Uterus (tissue), 4 donors: ENCODE data around the gene ITGAL. TPM values are rescaled to one million over a fixed set of nuclear protein-coding genes. Genes with fewer than 3 reads are reported as not detected.
"Not testable (repeated sequence)": the region's sequence is repeated elsewhere in the genome, so short reads cannot be mapped to it uniquely, and the experiment has no call there.

ENCODE experiments used
- DNase-seq, 2 donors: peaks; one replicate each; pipeline ENCODE4 v3.0.0-alpha.2; 2019 to 2020
- H3K27ac ChIP-seq, 2 donors: fragments of 200-600 bp; sonication (generic); 1 replicate in 1 of 2; 2 replicates in 1 of 2; pipeline ENCODE4 v1.5.1; 2016 to 2018
- H3K27me3 ChIP-seq, 2 donors: fragments of 200-600 bp; sonication (generic); one replicate each; pipeline ENCODE4 v1.5.1; 2018 to 2019; ENCODE audit warnings: control low read depth in 1 of 2
- H3K36me3 ChIP-seq, 2 donors: fragments of 200-600 bp; sonication (generic); one replicate each; pipeline ENCODE4 v1.5.1; 2019; ENCODE audit warnings: control low read depth in 1 of 2
- H3K4me1 ChIP-seq, 2 donors: fragments of 200-600 bp; sonication (generic); one replicate each; pipeline ENCODE4 v1.5.1; 2018 to 2019; ENCODE audit warnings: control low read depth in 1 of 2
- H3K4me3 ChIP-seq, 2 donors: fragments of 200-600 bp; sonication (generic); 1 replicate in 1 of 2; 2 replicates in 1 of 2; pipeline ENCODE4 v1.5.1; 2018 to 2019; ENCODE audit warnings: mild to moderate bottlenecking in 1 of 2
- H3K9me3 ChIP-seq, 2 donors: fragments of 200-600 bp; sonication (generic); one replicate each; pipeline ENCODE4 v1.5.1; 2019; ENCODE audit warnings: control low read depth in 1 of 2
- CTCF ChIP-seq, 4 experiments: fragments of 200-600 bp in 2 of 4; fragments of 450-650 bp in 2 of 4; sonication (generic) in 2 of 4; IDR thresholded peaks; one replicate each; pipeline ENCODE4 v1.5.1; 2016 to 2019; ENCODE audit warnings: antibody characterized with exemption in 4 of 4, mild to moderate bottlenecking in 2 of 4, moderate library complexity in 1 of 4
- POLR2A ChIP-seq, 2 donors: fragments of 450-650 bp; IDR thresholded peaks; one replicate each; pipeline ENCODE4 v1.6.1; 2016; ENCODE audit warnings: antibody characterized with exemption in 2 of 2, mild to moderate bottlenecking in 1 of 2, moderate library complexity in 1 of 2
- intact Hi-C: fragments of 100-400 bp; cut with DNase I; formaldehyde crosslinking; loops from one replicate; pipeline ENCODE4 v1.15.1; 2023; ENCODE audit warnings: low total_unique reads
- total RNA-seq, 4 donors: library from RNA; depleted of rRNA in 3 of 4; stranded (reverse); fragments of >200 nt in 3 of 4; gene quantifications; one replicate each; pipeline versions ENCODE4 v1.1.0 to v1.2.4, GENCODE V29; 2014 to 2023
- donor health status: DM: yes; HTN: yes; CAD: no.

ITGAL gene
- total RNA-seq, 4 donors from 2014 or later, result 3.6 to 5.6 (median 4.7) TPM; not detected in 1

- no peaks in the 10 kb centered on the region for H3K36me3 ChIP-seq
- intact Hi-C loops, result no loop called here
- no peaks in the 10 kb centered on the region for H3K4me1 ChIP-seq
- H3K27ac ChIP-seq, result no peak overlapping the region
- no peaks in the 10 kb centered on the region for H3K27me3 ChIP-seq
- H3K9me3 ChIP-seq, result no peaks in the 10 kb centered on the region
- no peak overlapping the region for H3K4me3 ChIP-seq
- no peak for DNase-seq
- TF ChIP-seq POLR2A (IDR thresholded peaks at IDR 0.05) (no peak), CTCF (IDR thresholded peaks at IDR 0.05) (no peak)
Observed at GRCh38 chr16:30447512-30448226, 24.9 kb upstream of the ITGAL start.

DNA sequence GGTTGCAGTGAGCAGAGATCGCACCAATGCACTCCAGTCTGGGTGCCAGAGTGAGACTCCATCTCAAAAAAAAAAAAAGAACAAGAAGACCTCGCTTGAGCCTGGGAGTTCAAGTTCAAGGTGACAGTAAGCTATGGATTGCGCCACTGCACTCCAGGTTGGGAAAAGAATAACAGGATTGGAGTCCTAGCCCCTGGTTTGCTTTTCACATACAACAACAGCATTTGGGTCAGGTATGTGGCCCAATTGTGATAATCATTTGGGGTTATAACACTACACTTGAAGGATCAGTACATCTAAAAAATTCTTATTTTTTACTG is 23.5 kb upstream of the ITGAL start:
- H3K9me3 ChIP-seq, result no peaks in the 10 kb centered on the region
- H3K27me3 ChIP-seq, result no peaks in the 10 kb centered on the region
- DNase-seq, result no peak
- H3K27ac ChIP-seq, result no peak overlapping the region
- intact Hi-C loops, result no loop called here
- H3K4me3 ChIP-seq, result no peak overlapping the region
- H3K4me1 ChIP-seq, result no peaks in the 10 kb centered on the region
- no peak for TF ChIP-seq POLR2A (IDR thresholded peaks at IDR 0.05)
- no peak for TF ChIP-seq CTCF (IDR thresholded peaks at IDR 0.05)
- no peaks in the 10 kb centered on the region for H3K36me3 ChIP-seq

DNA sequence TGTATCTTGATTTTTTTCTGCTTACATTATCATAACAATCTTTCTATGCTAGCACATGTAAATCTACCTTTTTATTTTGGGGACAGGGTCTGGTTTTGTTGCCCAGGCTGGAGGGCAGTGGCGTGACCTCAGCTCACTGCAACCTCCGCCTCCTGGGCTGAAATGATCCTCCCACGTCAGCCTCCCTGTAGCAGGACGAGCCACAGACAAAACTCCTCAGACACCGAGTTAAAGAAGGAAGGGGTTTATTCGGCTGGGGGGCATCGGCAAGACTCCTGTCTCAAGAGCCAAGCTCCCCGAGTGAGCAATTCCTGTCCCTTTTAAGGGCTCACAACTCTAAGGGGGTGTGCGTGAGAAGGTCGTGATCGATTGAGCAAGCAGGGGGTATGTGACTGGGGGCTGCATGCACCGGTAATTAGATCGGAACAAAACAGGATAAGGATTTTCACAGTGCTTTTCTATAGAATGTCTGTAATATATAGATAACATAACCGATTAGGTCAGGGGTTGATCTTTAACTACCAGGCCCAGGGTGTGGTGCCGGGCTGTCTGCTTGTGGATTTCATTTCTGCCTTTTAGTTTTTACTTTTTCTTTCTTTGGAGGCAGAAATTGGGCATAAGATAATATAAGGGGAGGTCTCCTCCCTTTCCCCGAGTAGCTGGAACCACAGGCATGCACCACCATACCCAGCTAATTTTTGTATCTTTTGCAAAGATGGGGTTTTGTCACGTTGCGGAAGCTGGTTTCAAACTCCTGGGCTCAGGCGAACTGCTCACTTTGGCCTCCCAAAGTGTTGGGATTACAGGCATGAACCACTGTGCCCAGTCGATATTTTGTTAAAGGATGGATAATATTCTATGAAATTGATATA is 19.6 kb upstream of the ITGAL start:
- H3K27me3 ChIP-seq, H3K36me3 ChIP-seq, DNase-seq, intact Hi-C loops, H3K4me1 ChIP-seq, H3K9me3 ChIP-seq, H3K27ac ChIP-seq, H3K4me3 ChIP-seq: not testable (repeated sequence)

DNA sequence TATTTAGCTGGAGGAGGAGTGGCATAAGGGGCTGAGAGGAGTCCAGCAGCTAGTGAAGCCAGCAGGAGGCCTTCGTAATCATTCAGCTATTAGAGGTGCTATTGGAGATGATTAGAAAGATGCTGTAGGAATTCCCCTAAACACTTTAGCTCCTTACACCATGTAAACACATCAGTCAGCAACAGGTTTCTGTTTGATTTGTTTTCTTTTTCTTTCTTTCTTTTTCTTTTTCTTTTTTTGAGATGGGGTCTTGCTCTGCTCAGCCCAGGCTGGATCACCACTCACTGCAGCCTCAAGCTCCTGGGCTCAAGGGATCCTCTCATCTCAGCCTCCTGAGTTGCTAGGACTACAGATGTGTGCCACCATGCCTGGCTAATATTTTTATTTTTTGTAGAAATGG is 16.2 kb upstream of the ITGAL start:
- H3K27ac ChIP-seq, result no peak overlapping the region
- H3K9me3 ChIP-seq, result no peaks in the 10 kb centered on the region
- intact Hi-C loops, result no loop called here
- H3K27me3 ChIP-seq, result no peaks in the 10 kb centered on the region
- no peaks in the 10 kb centered on the region for H3K4me1 ChIP-seq
- no peaks in the 10 kb centered on the region for H3K36me3 ChIP-seq
- no peak overlapping the region for H3K4me3 ChIP-seq
- no peak for TF ChIP-seq POLR2A (IDR thresholded peaks at IDR 0.05)
- no peak for DNase-seq

- Histone ChIP-seq H3K27me3 (no peaks in the 10 kb centered on the region), H3K27ac (no peak overlapping the region), H3K9me3 (no peaks in the 10 kb centered on the region), H3K4me3 (no peak overlapping the region), H3K4me1 (no peaks in the 10 kb centered on the region), H3K36me3 (no peaks in the 10 kb centered on the region)
- no peak for DNase-seq
- intact Hi-C loops, result no loop called here
- TF ChIP-seq POLR2A (IDR thresholded peaks at IDR 0.05) (no peak), CTCF (IDR thresholded peaks at IDR 0.05) (no peak)
Observed at GRCh38 chr16:30457256-30457655, 15.3 kb upstream of the ITGAL start.
